Measurements from ENCODE around the gene ATP10A.

Gene ATP10A

DNA sequence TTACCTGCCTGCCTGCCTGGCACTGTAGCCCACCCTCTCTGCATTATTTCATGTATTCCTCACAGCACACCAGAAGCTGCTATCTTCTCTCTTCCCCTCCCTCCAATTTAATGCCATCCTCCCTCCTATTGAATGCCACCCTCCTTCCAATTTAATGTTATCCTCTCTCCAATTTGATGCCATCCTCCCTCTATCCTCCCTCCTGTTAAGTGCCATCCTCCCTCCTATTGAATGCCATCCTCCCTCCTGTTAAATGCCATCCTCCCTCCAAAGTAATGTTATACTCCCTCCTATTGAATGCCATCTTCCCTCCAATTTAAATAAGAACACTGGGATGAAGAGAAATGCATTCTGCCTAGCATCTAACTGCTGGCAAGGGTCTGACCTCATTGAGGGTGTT lies 11.1 kb downstream of the ATP10A start:
- TF ChIP-seq, protein P1, sequence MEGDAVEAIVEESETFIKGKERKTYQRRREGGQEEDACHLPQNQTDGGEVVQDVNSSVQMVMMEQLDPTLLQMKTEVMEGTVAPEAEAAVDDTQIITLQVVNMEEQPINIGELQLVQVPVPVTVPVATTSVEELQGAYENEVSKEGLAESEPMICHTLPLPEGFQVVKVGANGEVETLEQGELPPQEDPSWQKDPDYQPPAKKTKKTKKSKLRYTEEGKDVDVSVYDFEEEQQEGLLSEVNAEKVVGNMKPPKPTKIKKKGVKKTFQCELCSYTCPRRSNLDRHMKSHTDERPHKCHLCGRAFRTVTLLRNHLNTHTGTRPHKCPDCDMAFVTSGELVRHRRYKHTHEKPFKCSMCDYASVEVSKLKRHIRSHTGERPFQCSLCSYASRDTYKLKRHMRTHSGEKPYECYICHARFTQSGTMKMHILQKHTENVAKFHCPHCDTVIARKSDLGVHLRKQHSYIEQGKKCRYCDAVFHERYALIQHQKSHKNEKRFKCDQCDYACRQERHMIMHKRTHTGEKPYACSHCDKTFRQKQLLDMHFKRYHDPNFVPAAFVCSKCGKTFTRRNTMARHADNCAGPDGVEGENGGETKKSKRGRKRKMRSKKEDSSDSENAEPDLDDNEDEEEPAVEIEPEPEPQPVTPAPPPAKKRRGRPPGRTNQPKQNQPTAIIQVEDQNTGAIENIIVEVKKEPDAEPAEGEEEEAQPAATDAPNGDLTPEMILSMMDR (IDR thresholded peaks at IDR 0.05; ENCODE audit: low read depth, low read length), result no peak
- no peak overlapping the region for H3K4me3 ChIP-seq (ENCODE audit: low read depth, low read length)
- in situ Hi-C loops (cut with HindIII; ENCODE audit: low sequenced_read_pairs), result no loop called here
- no peak for DNase-seq (ENCODE audit: low read depth, low spot score)

DNA sequence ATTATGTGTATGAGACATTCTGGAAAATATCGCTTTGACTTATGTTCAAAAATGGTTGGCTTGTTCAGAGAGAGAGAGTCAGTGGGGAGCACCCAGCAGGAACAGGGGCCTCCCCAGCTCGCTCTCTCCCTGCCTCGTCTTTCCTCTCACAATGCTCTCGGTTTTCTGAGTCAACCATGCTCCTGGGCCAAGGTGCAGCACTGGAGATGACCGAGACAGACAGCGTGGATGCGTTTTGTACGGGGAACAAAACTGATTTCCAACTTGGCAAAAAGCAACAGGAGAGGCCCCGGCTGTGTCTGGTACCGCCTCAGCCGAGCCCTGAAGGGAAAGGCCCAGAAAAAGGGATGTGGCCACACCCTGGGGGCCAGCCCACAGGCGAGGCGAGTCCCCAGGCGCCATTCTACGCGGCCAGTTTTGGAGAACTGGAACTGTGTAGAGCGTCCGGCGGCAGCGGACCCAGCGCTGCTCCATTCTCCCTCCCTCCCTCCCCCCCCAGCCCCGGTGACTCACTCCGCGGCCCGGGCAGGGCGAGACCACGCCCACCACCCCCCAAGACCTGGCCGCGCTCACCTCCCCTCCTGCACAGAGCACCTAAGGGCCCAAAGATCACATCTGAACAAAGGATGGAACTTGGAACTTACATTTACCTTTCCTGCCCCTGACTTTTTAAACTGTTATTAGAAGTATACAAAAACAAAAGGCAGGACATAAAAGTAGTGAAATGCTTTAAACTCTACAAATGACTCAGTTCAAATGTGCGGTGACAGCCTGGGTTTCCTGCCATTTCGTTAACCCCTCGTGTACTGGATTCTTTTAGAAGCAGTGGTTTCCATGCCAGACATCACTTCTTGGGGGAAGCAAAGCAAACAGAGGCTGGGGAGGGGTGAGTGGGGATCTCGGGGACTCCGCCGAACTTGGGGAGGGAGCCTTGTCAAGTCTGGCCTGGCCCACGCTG lies 12.7 kb downstream of the ATP10A start:
- H3K4me3 ChIP-seq (ENCODE audit: low read depth, low read length), result peak overlapping the region; percentile 17
- peak; percentile 82 for DNase-seq (ENCODE audit: low read depth, low spot score)
- TF ChIP-seq, protein P1 (IDR thresholded peaks at IDR 0.05; ENCODE audit: low read depth, low read length), result no peak
- in situ Hi-C loops (cut with HindIII; ENCODE audit: low sequenced_read_pairs), result no loop called here

DNA sequence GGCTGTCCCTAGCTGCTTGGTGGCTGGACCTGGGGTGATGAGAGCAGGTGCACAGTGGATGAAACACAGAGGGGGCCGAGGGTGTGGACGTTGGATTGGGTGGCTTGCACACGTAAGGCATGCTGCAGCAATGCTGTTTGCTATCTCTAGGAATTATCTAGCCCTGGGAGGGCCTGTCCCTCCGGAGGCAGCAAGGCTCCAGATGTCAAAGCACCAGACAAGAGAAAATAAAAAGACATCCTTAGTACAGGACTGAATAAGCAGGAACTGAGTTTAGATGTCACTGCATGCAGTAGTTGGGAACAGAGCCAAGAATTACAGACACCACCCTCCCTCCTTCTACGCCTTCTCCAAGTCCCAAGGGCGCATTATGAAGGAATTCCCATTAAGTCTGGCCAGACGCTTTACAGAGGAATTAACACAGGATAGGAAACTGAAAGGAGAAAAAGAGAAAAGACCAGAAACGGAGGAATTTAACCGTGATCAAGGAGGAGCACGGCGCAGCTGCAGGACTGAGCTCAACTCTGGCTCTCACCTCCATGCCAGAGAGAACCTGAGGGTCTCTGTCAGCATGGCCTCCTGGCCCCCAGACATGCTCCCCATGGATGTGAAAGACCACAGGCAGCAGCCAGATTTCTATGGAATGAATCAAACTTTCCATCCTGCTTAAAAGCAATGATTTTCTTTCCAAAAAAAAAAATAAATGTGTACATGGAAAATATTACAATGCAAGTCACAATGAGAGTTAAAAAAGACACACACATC lies 13.8 kb downstream of the ATP10A start:
- DNase-seq (ENCODE audit: low read depth, low spot score), result peak; percentile 87
- no peak overlapping the region for H3K4me3 ChIP-seq (ENCODE audit: low read depth, low read length)
- in situ Hi-C loops (cut with HindIII; ENCODE audit: low sequenced_read_pairs), result no loop called here
- TF ChIP-seq, protein P1 (IDR thresholded peaks at IDR 0.05; ENCODE audit: low read depth, low read length), result no peak

DNA sequence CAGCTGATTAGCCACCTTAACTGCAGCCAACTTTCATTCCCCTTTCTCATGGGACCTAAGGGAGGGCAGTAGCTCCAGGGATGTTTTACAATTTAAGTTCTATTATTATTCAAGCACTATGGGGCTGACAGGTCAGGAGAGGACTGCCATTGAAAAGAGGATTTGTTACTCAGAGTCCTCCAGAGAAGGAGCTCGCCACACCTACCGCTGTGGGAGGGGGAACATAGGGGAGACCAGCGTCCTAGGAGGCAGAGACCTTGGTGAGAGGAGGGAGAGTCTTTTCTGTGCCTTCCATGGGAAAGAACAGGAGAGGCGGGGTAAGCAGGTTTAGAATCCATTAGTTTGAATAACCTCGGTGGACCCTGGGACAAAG lies 14.4 kb downstream of the ATP10A start:
- H3K4me3 ChIP-seq (ENCODE audit: low read depth, low read length), result no peak overlapping the region
- no peak for DNase-seq (ENCODE audit: low read depth, low spot score)
- in situ Hi-C loops (cut with HindIII; ENCODE audit: low sequenced_read_pairs), result no loop called here
- TF ChIP-seq, protein P1 (IDR thresholded peaks at IDR 0.05; ENCODE audit: low read depth, low read length), result no peak

DNA sequence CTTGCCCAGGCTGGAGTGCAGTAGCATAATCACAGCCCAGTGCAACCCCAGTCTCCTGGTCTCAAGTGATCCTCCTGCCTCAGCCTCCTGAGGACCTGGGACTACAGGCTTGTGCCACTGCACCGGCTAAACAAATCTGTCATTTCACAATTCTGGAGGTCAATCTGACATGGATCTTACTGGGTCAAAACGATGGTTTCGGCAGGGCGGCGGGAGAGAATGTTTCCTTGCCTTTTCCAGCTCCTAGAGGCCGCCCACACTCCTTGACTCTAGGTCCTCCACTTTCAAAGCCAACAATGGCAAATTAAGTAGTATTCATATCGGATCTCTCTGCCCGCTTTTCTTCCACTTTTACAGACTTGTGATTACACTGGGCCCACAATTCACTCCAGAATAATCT lies 14.8 kb downstream of the ATP10A start:
- H3K4me3 ChIP-seq (ENCODE audit: low read depth, low read length), result no peak overlapping the region
- in situ Hi-C loops (cut with HindIII; ENCODE audit: low sequenced_read_pairs), result no loop called here
- no peak for DNase-seq (ENCODE audit: low read depth, low spot score)
- TF ChIP-seq, protein P1 (IDR thresholded peaks at IDR 0.05; ENCODE audit: low read depth, low read length), result no peak

DNA sequence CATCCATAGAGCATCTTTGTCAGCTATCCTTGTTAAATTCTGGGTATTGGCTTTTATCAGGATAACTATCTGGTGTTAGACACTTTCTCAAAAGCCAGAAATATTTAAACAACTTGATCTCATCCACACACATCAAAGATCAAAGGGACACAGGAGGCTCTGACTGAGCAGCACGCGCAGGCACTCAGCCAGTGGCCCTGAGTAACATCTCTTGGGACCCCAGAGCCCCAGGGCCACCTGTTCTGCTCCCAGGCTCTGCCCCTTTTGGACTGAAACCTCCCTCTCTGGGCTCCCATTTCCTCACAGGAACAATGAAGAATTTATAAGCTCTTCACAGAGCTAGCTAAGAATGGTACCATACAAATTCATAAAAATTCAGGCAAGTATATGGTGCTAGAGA lies 16.1 kb downstream of the ATP10A start:
- in situ Hi-C loops (cut with HindIII; ENCODE audit: low sequenced_read_pairs), result no loop called here
- H3K4me3 ChIP-seq (ENCODE audit: low read depth, low read length), result no peak overlapping the region
- DNase-seq (ENCODE audit: low read depth, low spot score), result no peak
- TF ChIP-seq, protein P1 (IDR thresholded peaks at IDR 0.05; ENCODE audit: low read depth, low read length), result no peak
